ENCODE results near the gene PADI1. TPM values are rescaled to one million over a fixed set of nuclear protein-coding genes. Genes with fewer than 3 reads are reported as not detected.

PADI1 gene
- total and polyA plus RNA-seq, 2 experiments from 2014 or later: not detected

GRCh38 chr1:17207046-17207445 is 2.1 kb downstream of the PADI1 start:
- WGBS (ENCODE audit: low lambda C conversion rate, missing lambda C conversion rate): 65% methylated on average over 4 of the region's 4 CpGs
- H3K4me3 ChIP-seq: no peak overlapping the region
- H3K9me3 ChIP-seq (ENCODE audit: low read depth): no peaks in the 10 kb centered on the region
- H3K4me1 ChIP-seq (ENCODE audit: insufficient read depth): peaks cover 13% of the 10 kb centered on the region
- no peaks in the 10 kb centered on the region for H3K27me3 ChIP-seq
- no peaks in the 10 kb centered on the region for H3K79me2 ChIP-seq
- H3K27ac ChIP-seq: no peak overlapping the region
- no peaks in the 10 kb centered on the region for H3K9me2 ChIP-seq (replicated peaks; ENCODE audit: insufficient read depth)
- DNase-seq (ENCODE audit: low spot score): no peak
- TF ChIP-seq EZH2 (IDR thresholded peaks at IDR 0.05; ENCODE audit: borderline replicate concordance) (no peak), EZH2phosphoT487 (IDR thresholded peaks at IDR 0.05; ENCODE audit: low read depth, severe bottlenecking, unreplicated experiment) (no peak)
- TF ChIP-seq, protein P1, sequence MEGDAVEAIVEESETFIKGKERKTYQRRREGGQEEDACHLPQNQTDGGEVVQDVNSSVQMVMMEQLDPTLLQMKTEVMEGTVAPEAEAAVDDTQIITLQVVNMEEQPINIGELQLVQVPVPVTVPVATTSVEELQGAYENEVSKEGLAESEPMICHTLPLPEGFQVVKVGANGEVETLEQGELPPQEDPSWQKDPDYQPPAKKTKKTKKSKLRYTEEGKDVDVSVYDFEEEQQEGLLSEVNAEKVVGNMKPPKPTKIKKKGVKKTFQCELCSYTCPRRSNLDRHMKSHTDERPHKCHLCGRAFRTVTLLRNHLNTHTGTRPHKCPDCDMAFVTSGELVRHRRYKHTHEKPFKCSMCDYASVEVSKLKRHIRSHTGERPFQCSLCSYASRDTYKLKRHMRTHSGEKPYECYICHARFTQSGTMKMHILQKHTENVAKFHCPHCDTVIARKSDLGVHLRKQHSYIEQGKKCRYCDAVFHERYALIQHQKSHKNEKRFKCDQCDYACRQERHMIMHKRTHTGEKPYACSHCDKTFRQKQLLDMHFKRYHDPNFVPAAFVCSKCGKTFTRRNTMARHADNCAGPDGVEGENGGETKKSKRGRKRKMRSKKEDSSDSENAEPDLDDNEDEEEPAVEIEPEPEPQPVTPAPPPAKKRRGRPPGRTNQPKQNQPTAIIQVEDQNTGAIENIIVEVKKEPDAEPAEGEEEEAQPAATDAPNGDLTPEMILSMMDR (IDR thresholded peaks at IDR 0.05; ENCODE audit: poor library complexity): no peak
- no peaks in the 10 kb centered on the region for H3K36me3 ChIP-seq (replicated peaks; ENCODE audit: insufficient read depth, low read depth)
- H3K4me2 ChIP-seq: no peak overlapping the region
- H4K20me1 ChIP-seq (ENCODE audit: insufficient read depth, poor library complexity, severe bottlenecking): no peaks in the 10 kb centered on the region
- no peak overlapping the region for H2AFZ ChIP-seq

GRCh38 chr1:17207540-17207939 is 2.6 kb downstream of the PADI1 start:
- no peaks in the 10 kb centered on the region for H3K79me2 ChIP-seq
- TF ChIP-seq EZH2phosphoT487 (IDR thresholded peaks at IDR 0.05; ENCODE audit: low read depth, severe bottlenecking, unreplicated experiment) (no peak), EZH2 (IDR thresholded peaks at IDR 0.05; ENCODE audit: borderline replicate concordance) (no peak)
- TF ChIP-seq, protein P1 (IDR thresholded peaks at IDR 0.05; ENCODE audit: poor library complexity): no peak
- no peaks in the 10 kb centered on the region for H3K27me3 ChIP-seq
- H4K20me1 ChIP-seq (ENCODE audit: insufficient read depth, poor library complexity, severe bottlenecking): no peaks in the 10 kb centered on the region
- H3K9me3 ChIP-seq (ENCODE audit: low read depth): no peaks in the 10 kb centered on the region
- H3K4me3 ChIP-seq: no peak overlapping the region
- H3K36me3 ChIP-seq (replicated peaks; ENCODE audit: insufficient read depth, low read depth): no peaks in the 10 kb centered on the region
- 89% methylated on average over 5 of the region's 5 CpGs for WGBS (ENCODE audit: low lambda C conversion rate, missing lambda C conversion rate)
- no peak for DNase-seq (ENCODE audit: low spot score)
- no peak overlapping the region for H3K4me2 ChIP-seq
- no peaks in the 10 kb centered on the region for H3K9me2 ChIP-seq (replicated peaks; ENCODE audit: insufficient read depth)
- H3K4me1 ChIP-seq (ENCODE audit: insufficient read depth): peaks cover 18% of the 10 kb centered on the region
- H2AFZ ChIP-seq: no peak overlapping the region
- H3K27ac ChIP-seq: no peak overlapping the region

DNA sequence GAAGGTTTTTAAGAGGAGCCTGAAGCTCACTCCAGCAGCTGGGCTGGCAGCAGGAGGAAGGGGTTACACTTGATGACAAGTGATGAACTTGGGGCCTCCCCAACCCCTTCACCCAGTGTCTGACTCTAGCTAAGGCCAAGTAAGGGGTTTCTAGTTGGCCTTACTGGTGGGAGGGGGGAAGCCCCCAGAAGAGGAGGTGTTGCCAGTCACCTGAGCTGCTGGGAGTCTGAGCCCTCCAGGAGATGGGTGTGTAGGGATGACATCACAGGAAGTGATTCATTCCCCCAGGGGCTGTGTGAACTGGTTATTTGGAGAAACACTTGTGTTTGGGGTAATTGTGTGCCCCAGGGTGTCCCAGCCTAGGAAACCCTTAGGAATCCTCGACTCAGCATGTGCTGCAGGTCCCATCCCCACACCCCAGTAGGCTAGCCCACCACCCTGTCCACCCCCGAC is 3.1 kb downstream of the PADI1 start:
- no peaks in the 10 kb centered on the region for H3K9me3 ChIP-seq (ENCODE audit: low read depth)
- no peaks in the 10 kb centered on the region for H3K9me2 ChIP-seq (replicated peaks; ENCODE audit: insufficient read depth)
- H3K4me3 ChIP-seq: no peak overlapping the region
- no peaks in the 10 kb centered on the region for H3K27me3 ChIP-seq
- no peaks in the 10 kb centered on the region for H3K79me2 ChIP-seq
- DNase-seq (ENCODE audit: low spot score): no peak
- no peak overlapping the region for H3K27ac ChIP-seq
- no peaks in the 10 kb centered on the region for H3K36me3 ChIP-seq (replicated peaks; ENCODE audit: insufficient read depth, low read depth)
- 78% methylated on average over 2 of the region's 2 CpGs for WGBS (ENCODE audit: low lambda C conversion rate, missing lambda C conversion rate)
- H4K20me1 ChIP-seq (ENCODE audit: insufficient read depth, poor library complexity, severe bottlenecking): no peaks in the 10 kb centered on the region
- peaks cover 20% of the 10 kb centered on the region for H3K4me1 ChIP-seq (ENCODE audit: insufficient read depth)
- H3K4me2 ChIP-seq: no peak overlapping the region
- no peak overlapping the region for H2AFZ ChIP-seq
- TF ChIP-seq EZH2 (IDR thresholded peaks at IDR 0.05; ENCODE audit: borderline replicate concordance) (no peak), EZH2phosphoT487 (IDR thresholded peaks at IDR 0.05; ENCODE audit: low read depth, severe bottlenecking, unreplicated experiment) (no peak)
- TF ChIP-seq, protein P1 (IDR thresholded peaks at IDR 0.05; ENCODE audit: poor library complexity): no peak

DNA sequence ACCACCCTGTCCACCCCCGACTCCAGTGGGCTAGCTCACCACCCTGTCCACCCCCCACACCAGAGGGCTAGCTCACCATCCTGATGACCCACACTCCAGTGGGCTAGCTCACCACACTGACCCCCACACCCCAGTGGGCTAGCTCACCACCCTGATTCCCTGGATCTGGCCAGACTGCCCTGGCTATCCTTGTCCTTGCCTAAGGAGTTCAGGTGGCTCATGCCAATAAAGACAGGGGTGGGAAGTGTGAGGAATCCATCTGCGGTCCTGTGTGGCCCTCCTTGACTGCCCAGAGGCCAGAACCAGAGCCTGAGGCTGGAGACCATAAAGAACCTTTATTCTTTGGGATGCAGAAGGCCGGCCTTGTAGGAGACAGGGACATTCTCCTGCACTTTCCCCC is 3.6 kb downstream of the PADI1 start:
- no peaks in the 10 kb centered on the region for H3K36me3 ChIP-seq (replicated peaks; ENCODE audit: insufficient read depth, low read depth)
- H3K9me3 ChIP-seq (ENCODE audit: low read depth): no peaks in the 10 kb centered on the region
- H4K20me1 ChIP-seq (ENCODE audit: insufficient read depth, poor library complexity, severe bottlenecking): no peaks in the 10 kb centered on the region
- no peak overlapping the region for H3K4me2 ChIP-seq
- TF ChIP-seq EZH2 (IDR thresholded peaks at IDR 0.05; ENCODE audit: borderline replicate concordance) (no peak), EZH2phosphoT487 (IDR thresholded peaks at IDR 0.05; ENCODE audit: low read depth, severe bottlenecking, unreplicated experiment) (no peak)
- TF ChIP-seq, protein P1 (IDR thresholded peaks at IDR 0.05; ENCODE audit: poor library complexity): no peak
- H2AFZ ChIP-seq: no peak overlapping the region
- no peaks in the 10 kb centered on the region for H3K27me3 ChIP-seq
- H3K79me2 ChIP-seq: no peaks in the 10 kb centered on the region
- no peak overlapping the region for H3K4me3 ChIP-seq
- H3K9me2 ChIP-seq (replicated peaks; ENCODE audit: insufficient read depth): no peaks in the 10 kb centered on the region
- H3K27ac ChIP-seq: no peak overlapping the region
- no peak for DNase-seq (ENCODE audit: low spot score)
- peaks cover 26% of the 10 kb centered on the region for H3K4me1 ChIP-seq (ENCODE audit: insufficient read depth)
- 91% methylated on average over 3 of the region's 3 CpGs for WGBS (ENCODE audit: low lambda C conversion rate, missing lambda C conversion rate)
